ENCODE data around the gene RALY. TPM values are rescaled to one million over a fixed set of nuclear protein-coding genes. Genes with fewer than 3 reads are reported as not detected.

The RALY gene
- total RNA-seq, 1 donor from 2014 or later, result 132 TPM

DNA sequence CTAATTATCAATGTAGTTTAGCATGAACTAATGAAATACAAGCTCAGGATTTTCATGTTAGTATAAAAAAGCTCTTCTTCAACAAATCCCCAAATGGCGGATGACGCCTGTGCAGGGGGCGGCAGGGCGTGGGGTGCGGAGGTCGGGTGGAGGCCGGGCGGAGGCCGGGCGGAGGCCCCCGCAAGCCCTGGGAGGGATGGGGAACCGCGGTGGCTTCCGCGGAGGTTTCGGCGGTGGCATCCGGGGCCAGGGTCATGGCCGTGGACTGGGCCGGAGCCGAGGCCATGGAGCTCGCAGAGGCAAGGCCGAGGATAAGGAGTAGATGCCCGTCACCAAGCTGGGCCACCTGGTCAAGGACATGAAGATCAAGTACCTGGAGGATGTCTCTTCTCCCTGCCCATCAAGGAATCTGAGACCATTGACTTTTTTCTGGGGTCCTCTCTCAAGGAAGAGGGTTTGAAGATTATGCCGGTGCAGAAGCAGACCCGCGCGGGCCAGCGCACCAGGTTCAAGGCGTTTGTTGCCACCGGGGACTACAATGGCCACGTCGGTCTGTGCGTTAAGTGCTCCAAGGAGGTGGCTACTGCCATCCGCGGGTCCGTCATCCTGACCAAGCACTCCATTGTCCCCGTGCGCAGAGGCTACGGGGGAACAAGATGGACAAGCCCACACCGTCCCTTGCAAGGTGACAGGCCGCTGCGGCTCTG, 128.7 kb downstream of the RALY start:
- no peaks in the 10 kb centered on the region for H3K4me1 Mint-ChIP-seq (ENCODE audit: unreplicated experiment)
- H3K4me3 Mint-ChIP-seq (ENCODE audit: unreplicated experiment), result no peak overlapping the region

GRCh38 chr20:34123309-34123708, 129.6 kb downstream of the RALY start:
- peaks cover 35% of the 10 kb centered on the region for H3K27me3 Mint-ChIP-seq (ENCODE audit: unreplicated experiment)
- H3K36me3 Mint-ChIP-seq (ENCODE audit: unreplicated experiment), result no peaks in the 10 kb centered on the region
- no peak overlapping the region for H3K27ac Mint-ChIP-seq (ENCODE audit: unreplicated experiment)
- H3K4me3 Mint-ChIP-seq (ENCODE audit: unreplicated experiment), result no peak overlapping the region
- no peak for TF ChIP-seq CTCF (IDR thresholded peaks at IDR 0.05)
- DNase-seq (ENCODE audit: extremely low spot score, unreplicated experiment), result no peak
- no peaks in the 10 kb centered on the region for H3K4me1 Mint-ChIP-seq (ENCODE audit: unreplicated experiment)
- peaks cover 9% of the 10 kb centered on the region for H3K9me3 Mint-ChIP-seq (ENCODE audit: unreplicated experiment)

More for the DNA sequence above, 128.7 kb downstream of the RALY start:
- Mint-ChIP-seq H3K27ac (ENCODE audit: unreplicated experiment) (no peak overlapping the region), H3K27me3 (ENCODE audit: unreplicated experiment) (peaks cover 33% of the 10 kb centered on the region), H3K36me3 (ENCODE audit: unreplicated experiment) (no peaks in the 10 kb centered on the region), H3K9me3 (ENCODE audit: unreplicated experiment) (peaks cover 9% of the 10 kb centered on the region)
- TF ChIP-seq CTCF (IDR thresholded peaks at IDR 0.05), result no peak
- no peak for DNase-seq (ENCODE audit: extremely low spot score, unreplicated experiment)

- no peaks in the 10 kb centered on the region for H3K36me3 Mint-ChIP-seq (ENCODE audit: unreplicated experiment)
- TF ChIP-seq CTCF (IDR thresholded peaks at IDR 0.05), result no peak
- H3K9me3 Mint-ChIP-seq (ENCODE audit: unreplicated experiment), result peaks cover 9% of the 10 kb centered on the region
- no peak overlapping the region for H3K4me3 Mint-ChIP-seq (ENCODE audit: unreplicated experiment)
- peaks cover 34% of the 10 kb centered on the region for H3K27me3 Mint-ChIP-seq (ENCODE audit: unreplicated experiment)
- H3K4me1 Mint-ChIP-seq (ENCODE audit: unreplicated experiment), result peaks cover 3% of the 10 kb centered on the region
- H3K27ac Mint-ChIP-seq (ENCODE audit: unreplicated experiment), result no peak overlapping the region
- DNase-seq (ENCODE audit: extremely low spot score, unreplicated experiment), result no peak
These were observed 130.9 kb downstream of the RALY start for GRCh38 chr20:34124469-34125249.

DNA sequence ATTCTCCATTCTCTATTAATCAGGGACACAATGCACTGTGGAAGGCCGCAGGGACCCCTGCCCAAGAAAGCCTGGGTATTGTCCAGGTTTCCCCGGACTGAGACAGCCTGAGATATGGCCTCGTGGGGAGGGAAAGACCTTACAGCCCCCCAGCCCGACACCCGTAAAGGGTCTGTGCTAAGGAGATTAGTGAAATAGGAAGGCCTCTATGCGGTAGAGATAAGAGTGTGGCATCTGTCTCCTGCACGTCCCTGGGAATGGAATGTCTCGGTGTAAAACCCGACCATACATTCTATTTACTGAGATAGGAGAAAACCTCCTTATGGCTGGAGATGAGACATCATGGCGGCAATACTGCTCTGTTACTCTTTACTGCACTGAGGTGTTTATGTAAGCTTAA, 134.1 kb downstream of the RALY start:
- no peak overlapping the region for H3K4me3 Mint-ChIP-seq (ENCODE audit: unreplicated experiment)
- no peak for DNase-seq (ENCODE audit: extremely low spot score, unreplicated experiment)
- H3K9me3 Mint-ChIP-seq (ENCODE audit: unreplicated experiment), result peaks cover 9% of the 10 kb centered on the region
- no peak overlapping the region for H3K27ac Mint-ChIP-seq (ENCODE audit: unreplicated experiment)
- H3K4me1 Mint-ChIP-seq (ENCODE audit: unreplicated experiment), result peaks cover 11% of the 10 kb centered on the region
- TF ChIP-seq CTCF (IDR thresholded peaks at IDR 0.05), result no peak
- H3K27me3 Mint-ChIP-seq (ENCODE audit: unreplicated experiment), result peaks cover 45% of the 10 kb centered on the region
- no peaks in the 10 kb centered on the region for H3K36me3 Mint-ChIP-seq (ENCODE audit: unreplicated experiment)

DNA sequence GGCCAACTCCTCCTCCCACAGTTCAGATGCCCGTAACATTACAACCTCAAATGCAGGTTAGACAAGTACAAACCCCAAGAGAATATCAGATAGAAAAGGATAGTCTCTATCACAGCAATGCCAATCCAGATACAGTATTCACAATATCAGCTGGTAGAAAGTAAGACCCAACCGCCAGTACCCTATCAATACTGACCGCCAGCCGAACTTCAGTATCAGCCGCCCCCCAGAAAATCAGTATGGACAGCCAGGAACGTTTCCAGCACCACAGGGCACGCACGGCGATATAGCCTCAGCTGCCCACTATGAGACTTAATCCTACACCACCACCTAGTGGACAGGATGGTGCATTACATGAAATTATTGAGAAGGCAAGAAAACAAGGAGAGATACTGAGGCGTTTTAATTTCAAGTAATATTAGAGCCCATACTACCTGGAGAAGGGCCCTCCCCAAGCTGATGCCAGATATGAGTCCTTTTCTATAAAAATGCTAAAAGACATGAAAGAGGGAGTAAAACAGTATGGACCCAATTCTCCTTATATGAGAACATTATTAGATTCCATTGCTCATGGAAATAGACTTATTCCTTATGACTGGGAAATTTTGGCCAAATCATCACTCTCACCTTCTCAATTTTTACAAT, 135.9 kb downstream of the RALY start:
- H3K4me3 Mint-ChIP-seq (ENCODE audit: unreplicated experiment), result peak overlapping the region; percentile 52
- peaks cover 11% of the 10 kb centered on the region for H3K4me1 Mint-ChIP-seq (ENCODE audit: unreplicated experiment)
- peaks cover 41% of the 10 kb centered on the region for H3K27me3 Mint-ChIP-seq (ENCODE audit: unreplicated experiment)
- H3K27ac Mint-ChIP-seq (ENCODE audit: unreplicated experiment), result no peak overlapping the region
- H3K9me3 Mint-ChIP-seq (ENCODE audit: unreplicated experiment), result peaks cover 9% of the 10 kb centered on the region
- no peaks in the 10 kb centered on the region for H3K36me3 Mint-ChIP-seq (ENCODE audit: unreplicated experiment)
- TF ChIP-seq CTCF (IDR thresholded peaks at IDR 0.05), result peak; percentile 87
- DNase-seq (ENCODE audit: extremely low spot score, unreplicated experiment), result no peak

Measured in osteocyte (in vitro differentiated cells).